ENCODE results near the gene PCDH9.

The PCDH9 gene

GRCh38 chr13:67200183-67200582, 30.0 kb downstream of the PCDH9 start:
- TF ChIP-seq EZH2phosphoT487 (IDR thresholded peaks at IDR 0.05; ENCODE audit: low read depth) (no peak), CTCF (IDR thresholded peaks at IDR 0.05; ENCODE audit: low read depth, low read length) (no peak)
- no peak overlapping the region for H3K9ac ChIP-seq (ENCODE audit: low read length)

GRCh38 chr13:67197704-67198103, 32.4 kb downstream of the PCDH9 start:
- TF ChIP-seq EZH2phosphoT487 (IDR thresholded peaks at IDR 0.05; ENCODE audit: low read depth) (no peak), CTCF (IDR thresholded peaks at IDR 0.05; ENCODE audit: low read depth, low read length) (no peak)
- no peaks in the 10 kb centered on the region for H4K20me1 ChIP-seq (ENCODE audit: insufficient read depth, low read length)
- H3K4me3 ChIP-seq (ENCODE audit: low read length) = no peak overlapping the region
- H2AFZ ChIP-seq (ENCODE audit: low read depth, low read length) = no peak overlapping the region
- H3K4me2 ChIP-seq (ENCODE audit: low read length) = no peak overlapping the region
- H3K27ac ChIP-seq (ENCODE audit: low read length) = no peak overlapping the region
- no peaks in the 10 kb centered on the region for H3K27me3 ChIP-seq (ENCODE audit: low read depth, low read length)
- no peaks in the 10 kb centered on the region for H3K9me3 ChIP-seq (ENCODE audit: insufficient read depth, low read length)
- H3K79me2 ChIP-seq (ENCODE audit: low read length) = no peaks in the 10 kb centered on the region
- H3K4me1 ChIP-seq (ENCODE audit: low read length) = peaks cover 8% of the 10 kb centered on the region
- H3K36me3 ChIP-seq (replicated peaks; ENCODE audit: low read depth, low read length) = no peaks in the 10 kb centered on the region
- no peak overlapping the region for H3K9ac ChIP-seq (ENCODE audit: low read length)

More at GRCh38 chr13:67200183-67200582, 30.0 kb downstream of the PCDH9 start:
- no peaks in the 10 kb centered on the region for H3K36me3 ChIP-seq (replicated peaks; ENCODE audit: low read depth, low read length)
- H3K9me3 ChIP-seq (ENCODE audit: insufficient read depth, low read length) = no peaks in the 10 kb centered on the region
- no peak overlapping the region for H2AFZ ChIP-seq (ENCODE audit: low read depth, low read length)
- H3K4me2 ChIP-seq (ENCODE audit: low read length) = no peak overlapping the region
- H3K4me1 ChIP-seq (ENCODE audit: low read length) = no peaks in the 10 kb centered on the region
- no peaks in the 10 kb centered on the region for H4K20me1 ChIP-seq (ENCODE audit: insufficient read depth, low read length)
- H3K27me3 ChIP-seq (ENCODE audit: low read depth, low read length) = no peaks in the 10 kb centered on the region
- H3K4me3 ChIP-seq (ENCODE audit: low read length) = no peak overlapping the region
- H3K27ac ChIP-seq (ENCODE audit: low read length) = no peak overlapping the region
- no peaks in the 10 kb centered on the region for H3K79me2 ChIP-seq (ENCODE audit: low read length)

GRCh38 chr13:67193979-67194378, 36.2 kb downstream of the PCDH9 start:
- no peak overlapping the region for H3K27ac ChIP-seq (ENCODE audit: low read length)
- no peaks in the 10 kb centered on the region for H3K36me3 ChIP-seq (replicated peaks; ENCODE audit: low read depth, low read length)
- H3K9ac ChIP-seq (ENCODE audit: low read length) = no peak overlapping the region
- H3K27me3 ChIP-seq (ENCODE audit: low read depth, low read length) = no peaks in the 10 kb centered on the region
- H3K9me3 ChIP-seq (ENCODE audit: insufficient read depth, low read length) = no peaks in the 10 kb centered on the region
- no peak overlapping the region for H3K4me2 ChIP-seq (ENCODE audit: low read length)
- peaks cover 8% of the 10 kb centered on the region for H3K4me1 ChIP-seq (ENCODE audit: low read length)
- no peak overlapping the region for H2AFZ ChIP-seq (ENCODE audit: low read depth, low read length)
- H3K4me3 ChIP-seq (ENCODE audit: low read length) = no peak overlapping the region
- TF ChIP-seq EZH2phosphoT487 (IDR thresholded peaks at IDR 0.05; ENCODE audit: low read depth) (no peak), CTCF (IDR thresholded peaks at IDR 0.05; ENCODE audit: low read depth, low read length) (no peak)
- H4K20me1 ChIP-seq (ENCODE audit: insufficient read depth, low read length) = no peaks in the 10 kb centered on the region
- no peaks in the 10 kb centered on the region for H3K79me2 ChIP-seq (ENCODE audit: low read length)

GRCh38 chr13:67192751-67193150, 37.4 kb downstream of the PCDH9 start:
- Histone ChIP-seq H3K9me3 (ENCODE audit: insufficient read depth, low read length) (no peaks in the 10 kb centered on the region), H3K4me3 (ENCODE audit: low read length) (no peak overlapping the region), H3K27me3 (ENCODE audit: low read depth, low read length) (no peaks in the 10 kb centered on the region), H3K79me2 (ENCODE audit: low read length) (no peaks in the 10 kb centered on the region), H2AFZ (ENCODE audit: low read depth, low read length) (no peak overlapping the region), H4K20me1 (ENCODE audit: insufficient read depth, low read length) (no peaks in the 10 kb centered on the region), H3K9ac (ENCODE audit: low read length) (no peak overlapping the region), H3K27ac (ENCODE audit: low read length) (no peak overlapping the region), H3K4me1 (ENCODE audit: low read length) (peaks cover 8% of the 10 kb centered on the region), H3K36me3 (replicated peaks; ENCODE audit: low read depth, low read length) (no peaks in the 10 kb centered on the region), H3K4me2 (ENCODE audit: low read length) (no peak overlapping the region)
- TF ChIP-seq EZH2phosphoT487 (IDR thresholded peaks at IDR 0.05; ENCODE audit: low read depth) = no peak
- no peak for TF ChIP-seq CTCF (IDR thresholded peaks at IDR 0.05; ENCODE audit: low read depth, low read length)

Measured in OCI-LY3 (cell line).